CD14-positive monocyte (primary cell): ENCODE results near the gene HP1BP3. TPM values are rescaled to one million over a fixed set of nuclear protein-coding genes. Genes with fewer than 3 reads are reported as not detected.

Experiments
- DNase-seq, 3 donors: peaks; one replicate each; pipeline ENCODE4 v3.0.0-alpha.2; 2011 to 2022
- H2AFZ ChIP-seq: 2 replicates; pipeline ENCODE4 v1.6.0; 2012; ENCODE audit warnings: mild to moderate bottlenecking, low read depth, low read length, inconsistent platforms; ENCODE audit not compliant: insufficient read depth, poor library complexity, severe bottlenecking
- H3K27ac ChIP-seq, 2 donors: 1 replicate in 1 of 2; 2 replicates in 1 of 2; pipeline ENCODE4 v1.5.1; 2012 to 2013; ENCODE audit warnings: low read length in 2 of 2, control low read depth in 1 of 2, inconsistent platforms in 1 of 2, low read depth in 1 of 2, mild to moderate bottlenecking in 1 of 2
- H3K27me3 ChIP-seq, 2 donors: one replicate each; pipeline versions ENCODE4 v1.6.0 to v1.6.1; 2011 to 2013; ENCODE audit warnings: low read length in 2 of 2; ENCODE audit not compliant: control insufficient read depth in 2 of 2, insufficient read depth in 2 of 2
- H3K36me3 ChIP-seq, 2 donors: replicated peaks in 1 of 2; 1 replicate in 1 of 2; 2 replicates in 1 of 2; pipeline versions ENCODE4 v1.5.1 to v1.6.1; 2012 to 2013; ENCODE audit warnings: low read length in 2 of 2, control low read depth in 1 of 2, inconsistent platforms in 1 of 2, mild to moderate bottlenecking in 1 of 2; ENCODE audit not compliant: insufficient read depth in 2 of 2, control insufficient read depth in 1 of 2
- H3K4me1 ChIP-seq, 2 donors: 1 replicate in 1 of 2; 2 replicates in 1 of 2; pipeline versions ENCODE4 v1.5.1 to v1.6.1; 2012 to 2013; ENCODE audit warnings: low read length in 2 of 2, control low read depth in 1 of 2, inconsistent platforms in 1 of 2, mild to moderate bottlenecking in 1 of 2, moderate library complexity in 1 of 2; ENCODE audit not compliant: insufficient read depth in 2 of 2, control insufficient read depth in 1 of 2
- H3K4me2 ChIP-seq: replicated peaks from 2 replicates; pipeline ENCODE3; 2012; ENCODE audit warnings: low read length, moderate library complexity, mild to moderate bottlenecking; ENCODE audit not compliant: poor library complexity, severe bottlenecking; ENCODE audit errors: extremely low read depth
- H3K4me3 ChIP-seq, 3 experiments: fragments of 200-600 bp in 1 of 3; sonication (generic) in 1 of 3; replicated peaks in 1 of 3; 1 replicate in 2 of 3; 2 replicates in 1 of 3; pipeline ENCODE4 v1.5.1; 2011 to 2013; ENCODE audit warnings: low read length in 3 of 3, mild to moderate bottlenecking in 3 of 3, control low read depth in 2 of 3, low read depth in 2 of 3, inconsistent platforms in 1 of 3, moderate library complexity in 1 of 3
- H3K79me2 ChIP-seq: 2 replicates; pipeline ENCODE4 v1.6.0; 2012; ENCODE audit warnings: mild to moderate bottlenecking, control low read depth, inconsistent platforms, low read length, moderate library complexity; ENCODE audit not compliant: insufficient read depth
- H3K9ac ChIP-seq: 2 replicates; pipeline ENCODE4 v1.6.0; 2017; ENCODE audit warnings: low read length, mild to moderate bottlenecking; ENCODE audit not compliant: insufficient read depth, poor library complexity, severe bottlenecking
- H3K9me3 ChIP-seq, 2 donors: replicated peaks in 1 of 2; 1 replicate in 1 of 2; 2 replicates in 1 of 2; pipeline versions ENCODE4 v1.5.1 to v1.6.1; 2012 to 2013; ENCODE audit warnings: low read length in 2 of 2, control low read depth in 1 of 2; ENCODE audit not compliant: control insufficient read depth in 1 of 2, insufficient read depth in 1 of 2
- H4K20me1 ChIP-seq: 2 replicates; pipeline ENCODE4 v1.6.0; 2012; ENCODE audit warnings: mild to moderate bottlenecking, low read length, control low read depth, moderate library complexity; ENCODE audit not compliant: insufficient read depth
- H3K27ac Mint-ChIP-seq, 7 donors: one replicate each; pipeline ENCODE4 v1.8.0; 2020; ENCODE audit warnings: mild to moderate bottlenecking in 7 of 7, mixed read lengths in 7 of 7, moderate library complexity in 6 of 7, inconsistent platforms in 2 of 7
- H3K27me3 Mint-ChIP-seq, 3 donors: one replicate each; pipeline ENCODE4 v1.8.0; 2021 to 2022; ENCODE audit warnings: low read depth in 3 of 3, mild to moderate bottlenecking in 3 of 3, mixed read lengths in 3 of 3, moderate library complexity in 3 of 3, inconsistent platforms in 1 of 3
- H3K36me3 Mint-ChIP-seq, 2 donors: one replicate each; pipeline ENCODE4 v1.8.0; 2020; ENCODE audit warnings: mixed read lengths in 2 of 2, inconsistent platforms in 1 of 2, mild to moderate bottlenecking in 1 of 2
- H3K4me1 Mint-ChIP-seq: one replicate; pipeline ENCODE4 v1.8.0; 2020; ENCODE audit warnings: mild to moderate bottlenecking, mixed read lengths
- H3K4me3 Mint-ChIP-seq, 2 donors: one replicate each; pipeline ENCODE4 v1.8.0; 2020; ENCODE audit warnings: mild to moderate bottlenecking in 2 of 2, mixed read lengths in 2 of 2, moderate library complexity in 1 of 2
- H3K9me3 Mint-ChIP-seq, 7 donors: one replicate each; pipeline ENCODE4 v1.8.0; 2020 to 2022; ENCODE audit warnings: mixed read lengths in 7 of 7, mild to moderate bottlenecking in 6 of 7, moderate library complexity in 6 of 7, inconsistent platforms in 2 of 7
- WGBS: methylation state at CpG from one replicate; pipeline ENCODE4 v1.1.5; 2013; ENCODE audit warnings: missing lambda C conversion rate; ENCODE audit not compliant: insufficient coverage; 5-methylcytosine and 5-hydroxymethylcytosine counted together
- intact Hi-C, 2 donors: fragments of 100-400 bp; cut with micrococcal nuclease; formaldehyde crosslinking; loops; one replicate each; pipeline versions ENCODE4 v1.15.0 to v1.15.1; 2023
- polyA plus RNA-seq, 3 donors: library from polyadenylated mRNA; depleted of rRNA in 1 of 3; unstranded in 2 of 3; stranded (reverse) in 1 of 3; fragments of 300-500 nt in 2 of 3; fragments of >200 nt in 1 of 3; fragmentation: Illumina TruSeq in 2 of 3; gene quantifications; 1 replicate in 2 of 3; 2 replicates in 1 of 3; pipeline ENCODE4 v1.2.3, GENCODE V29; 2012 to 2021
- TF ChIP-seq, protein P1 (sequence below): fragments of 200-600 bp; IDR thresholded peaks from one replicate; pipeline ENCODE4 v1.8.0; 2022; ENCODE audit warnings: antibody characterized with exemption, mild to moderate bottlenecking

HP1BP3 gene
- polyA plus RNA-seq, 3 donors: 121 to 137 (median 135) TPM

DNA sequence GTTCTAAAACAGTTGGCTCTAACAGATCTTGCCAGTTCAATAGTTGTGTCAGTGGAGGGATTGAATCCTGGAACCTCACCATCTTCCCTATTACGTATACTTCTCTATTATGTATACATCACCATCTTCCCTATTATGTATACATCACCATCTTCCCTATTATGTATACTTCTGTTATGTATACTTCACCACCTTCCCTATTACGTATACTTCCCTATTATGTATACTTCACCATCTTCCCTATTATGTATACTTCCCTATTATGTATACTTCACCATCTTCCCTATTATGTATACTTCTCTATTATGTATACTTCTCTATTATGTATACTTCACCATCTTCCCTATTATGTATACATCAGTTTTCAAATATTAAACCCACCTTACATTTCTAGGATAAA, 34.4 kb upstream of the HP1BP3 start:
- Histone ChIP-seq H3K9me3 (peaks cover 0 to 5% of the 10 kb centered on the region in 2 donors), H3K79me2 (no peaks in the 10 kb centered on the region), H2AFZ (no peak overlapping the region), H4K20me1 (no peaks in the 10 kb centered on the region), H3K4me2 (no peak overlapping the region), H3K9ac (no peak overlapping the region), H3K27ac (peak overlapping the region in 1 of 2 donors; percentile 60), H3K4me3 (no peak overlapping the region), H3K4me1 (no peaks in the 10 kb centered on the region), H3K36me3 (peaks cover 18 to 60% of the 10 kb centered on the region in 2 donors), H3K27me3 (no peaks in the 10 kb centered on the region)
- TF ChIP-seq, protein P1, sequence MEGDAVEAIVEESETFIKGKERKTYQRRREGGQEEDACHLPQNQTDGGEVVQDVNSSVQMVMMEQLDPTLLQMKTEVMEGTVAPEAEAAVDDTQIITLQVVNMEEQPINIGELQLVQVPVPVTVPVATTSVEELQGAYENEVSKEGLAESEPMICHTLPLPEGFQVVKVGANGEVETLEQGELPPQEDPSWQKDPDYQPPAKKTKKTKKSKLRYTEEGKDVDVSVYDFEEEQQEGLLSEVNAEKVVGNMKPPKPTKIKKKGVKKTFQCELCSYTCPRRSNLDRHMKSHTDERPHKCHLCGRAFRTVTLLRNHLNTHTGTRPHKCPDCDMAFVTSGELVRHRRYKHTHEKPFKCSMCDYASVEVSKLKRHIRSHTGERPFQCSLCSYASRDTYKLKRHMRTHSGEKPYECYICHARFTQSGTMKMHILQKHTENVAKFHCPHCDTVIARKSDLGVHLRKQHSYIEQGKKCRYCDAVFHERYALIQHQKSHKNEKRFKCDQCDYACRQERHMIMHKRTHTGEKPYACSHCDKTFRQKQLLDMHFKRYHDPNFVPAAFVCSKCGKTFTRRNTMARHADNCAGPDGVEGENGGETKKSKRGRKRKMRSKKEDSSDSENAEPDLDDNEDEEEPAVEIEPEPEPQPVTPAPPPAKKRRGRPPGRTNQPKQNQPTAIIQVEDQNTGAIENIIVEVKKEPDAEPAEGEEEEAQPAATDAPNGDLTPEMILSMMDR: no peak
- Mint-ChIP-seq H3K4me1 (no peaks in the 10 kb centered on the region), H3K9me3 (peaks cover 1 to 13% (median 6%) of the 10 kb centered on the region in 7 donors), H3K27me3 (no peaks in the 10 kb centered on the region), H3K4me3 (no peak overlapping the region), H3K36me3 (peaks cover 52 to 65% of the 10 kb centered on the region in 2 donors), H3K27ac (peak overlapping the region in 3 of 7 donors; percentile 27 to 67 (median 55))
- peak in 2 of 3 donors; percentile 1 to 10 for DNase-seq
- no CpG with 5 or more reads among the region's 2 CpGs for WGBS
- intact Hi-C loops: no loop called here

DNA sequence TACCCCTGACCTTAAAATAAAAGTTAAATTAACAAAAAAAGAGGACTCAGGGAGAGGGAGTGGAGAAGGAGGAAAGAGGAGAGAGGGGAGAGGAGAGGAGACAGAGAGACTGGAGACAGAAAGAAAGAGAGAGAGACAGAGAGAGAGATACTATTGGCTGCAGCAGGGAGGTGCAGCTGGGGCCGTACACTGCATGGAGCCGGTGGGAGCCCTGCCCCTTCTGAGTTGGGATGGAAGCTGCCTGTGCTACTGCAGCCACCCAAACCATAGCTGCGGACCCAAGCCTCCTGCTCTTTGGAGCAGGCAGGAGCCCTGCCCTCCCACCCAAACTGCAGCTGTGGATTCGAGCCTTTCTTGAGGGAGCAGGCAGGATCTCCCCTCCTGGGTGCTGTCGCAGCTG, 32.7 kb upstream of the HP1BP3 start:
- H3K27ac Mint-ChIP-seq: no peak overlapping the region

More for the DNA sequence above, 32.7 kb upstream of the HP1BP3 start:
- H3K4me3 Mint-ChIP-seq: no peak overlapping the region
- H3K27ac ChIP-seq: no peak overlapping the region
- intact Hi-C loops: no loop called here
- H3K9me3 Mint-ChIP-seq: peaks cover 1 to 13% (median 6%) of the 10 kb centered on the region in 7 donors
- H3K4me1 Mint-ChIP-seq: no peaks in the 10 kb centered on the region
- peaks cover 15 to 48% of the 10 kb centered on the region in 2 donors for H3K36me3 ChIP-seq
- H3K4me2 ChIP-seq: no peak overlapping the region
- no peaks in the 10 kb centered on the region for H3K79me2 ChIP-seq
- H3K4me3 ChIP-seq: no peak overlapping the region
- no peaks in the 10 kb centered on the region for H3K4me1 ChIP-seq
- no peak for DNase-seq
- no peaks in the 10 kb centered on the region for H4K20me1 ChIP-seq
- no peak overlapping the region for H3K9ac ChIP-seq
- peaks cover 43 to 59% of the 10 kb centered on the region in 2 donors for H3K36me3 Mint-ChIP-seq
- peaks cover 0 to 5% of the 10 kb centered on the region in 2 donors for H3K9me3 ChIP-seq
- H2AFZ ChIP-seq: no peak overlapping the region
- H3K27me3 Mint-ChIP-seq: no peaks in the 10 kb centered on the region
- no peaks in the 10 kb centered on the region for H3K27me3 ChIP-seq
- WGBS: 88% methylated on average over 2 of the region's 5 CpGs
- TF ChIP-seq, protein P1: no peak
